Caco-2 (cell line): ENCODE data around the gene MADD. TPM values are rescaled to one million over a fixed set of nuclear protein-coding genes. Genes with fewer than 3 reads are reported as not detected.
A peak's percentile ranks its signal among the peaks of the same experiment; 100 is the strongest.

Source experiments
- BruUV-seq: library from RNA; stranded (reverse); fragments of 400-500 nt; replicated peaks from 2 replicates; lab custom pipeline; 2021; lab: Mats Ljungman, UMichigan
- CTCF ChIA-PET: fragments of 300-600 bp; sonication (Branson Sonifier 250); formaldehyde crosslinking; loops from one replicate; lab custom pipeline; 2022; ENCODE audit warnings: antibody characterized with exemption; lab: Charles Lee
- POLR2A ChIA-PET: fragments of 300-600 bp; sonication (Branson Sonifier 250); formaldehyde crosslinking; loops from one replicate; lab custom pipeline; 2022; ENCODE audit warnings: antibody characterized with exemption; lab: Charles Lee
- DNase-seq, 2 experiments: peaks; one replicate each; pipeline versions ENCODE4 v3.0.0 to v3.0.0-alpha.2; 2020 to 2022
- H3K27me3 ChIP-seq: replicated peaks from 2 replicates; pipeline ENCODE4 v1.6.0; 2011; ENCODE audit warnings: low read length; ENCODE audit not compliant: control insufficient read depth, insufficient read depth
- H3K36me3 ChIP-seq: 2 replicates; pipeline ENCODE4 v1.5.1; 2011; ENCODE audit warnings: low read length; ENCODE audit not compliant: control insufficient read depth, insufficient read depth
- H3K4me1 ChIP-seq: fragments of 250-450 bp; sonication (Bioruptor Pico); 2 replicates; pipeline ENCODE4 v1.5.1; 2020; ENCODE audit warnings: mild to moderate bottlenecking
- H3K4me3 ChIP-seq: 2 replicates; pipeline ENCODE4 v1.5.1; 2011; ENCODE audit warnings: low read depth, mild to moderate bottlenecking, control low read depth, low read length
- H3K9me3 ChIP-seq: fragments of 250-450 bp; sonication (Bioruptor Pico); 2 replicates; pipeline ENCODE4 v1.5.1; 2020; ENCODE audit warnings: mild to moderate bottlenecking, moderate library complexity
- H3K27ac Mint-ChIP-seq: one replicate; pipeline ENCODE4 v1.8.0; 2022; ENCODE audit warnings: mixed read lengths; ENCODE audit not compliant: unreplicated experiment
- H3K27me3 Mint-ChIP-seq: one replicate; pipeline ENCODE4 v1.8.0; 2022; ENCODE audit warnings: mixed read lengths; ENCODE audit not compliant: insufficient read depth, unreplicated experiment
- H3K36me3 Mint-ChIP-seq: one replicate; pipeline ENCODE4 v1.8.0; 2022; ENCODE audit warnings: mild to moderate bottlenecking, mixed read lengths; ENCODE audit not compliant: insufficient read depth, unreplicated experiment
- H3K4me1 Mint-ChIP-seq: one replicate; pipeline ENCODE4 v1.8.0; 2022; ENCODE audit warnings: low read depth, mixed read lengths; ENCODE audit not compliant: unreplicated experiment
- H3K4me3 Mint-ChIP-seq: one replicate; pipeline ENCODE4 v1.8.0; 2022; ENCODE audit warnings: mild to moderate bottlenecking, moderate library complexity, mixed read lengths; ENCODE audit not compliant: unreplicated experiment
- H3K9me3 Mint-ChIP-seq: one replicate; pipeline ENCODE4 v1.8.0; 2022; ENCODE audit warnings: mixed read lengths; ENCODE audit not compliant: unreplicated experiment
- intact Hi-C: fragments of 100-400 bp; cut with micrococcal nuclease; formaldehyde crosslinking; loops from one replicate; pipeline ENCODE4 v1.10.0; 2022; ENCODE audit not compliant: unreplicated experiment
- total RNA-seq: library from RNA; stranded (reverse); gene quantifications from 2 replicates; pipeline ENCODE4 v1.2.3, GENCODE V29; 2022
- TF ChIP-seq, protein P1 (sequence below), 2 experiments: fragments of 200-600 bp in 1 of 2; IDR thresholded peaks; 1 replicate in 1 of 2; 2 replicates in 1 of 2; pipeline versions ENCODE4 v1.5.1 to v1.8.0; 2011 to 2022; ENCODE audit warnings: antibody characterized with exemption in 1 of 2, control low read depth in 1 of 2, inconsistent platforms in 1 of 2, low read depth in 1 of 2, low read length in 1 of 2, mild to moderate bottlenecking in 1 of 2, moderate library complexity in 1 of 2; ENCODE audit not compliant: insufficient read depth in 1 of 2, severe bottlenecking in 1 of 2, unreplicated experiment in 1 of 2

Gene MADD
- total RNA-seq, 1 experiment from 2014 or later: 63.8 TPM

DNA sequence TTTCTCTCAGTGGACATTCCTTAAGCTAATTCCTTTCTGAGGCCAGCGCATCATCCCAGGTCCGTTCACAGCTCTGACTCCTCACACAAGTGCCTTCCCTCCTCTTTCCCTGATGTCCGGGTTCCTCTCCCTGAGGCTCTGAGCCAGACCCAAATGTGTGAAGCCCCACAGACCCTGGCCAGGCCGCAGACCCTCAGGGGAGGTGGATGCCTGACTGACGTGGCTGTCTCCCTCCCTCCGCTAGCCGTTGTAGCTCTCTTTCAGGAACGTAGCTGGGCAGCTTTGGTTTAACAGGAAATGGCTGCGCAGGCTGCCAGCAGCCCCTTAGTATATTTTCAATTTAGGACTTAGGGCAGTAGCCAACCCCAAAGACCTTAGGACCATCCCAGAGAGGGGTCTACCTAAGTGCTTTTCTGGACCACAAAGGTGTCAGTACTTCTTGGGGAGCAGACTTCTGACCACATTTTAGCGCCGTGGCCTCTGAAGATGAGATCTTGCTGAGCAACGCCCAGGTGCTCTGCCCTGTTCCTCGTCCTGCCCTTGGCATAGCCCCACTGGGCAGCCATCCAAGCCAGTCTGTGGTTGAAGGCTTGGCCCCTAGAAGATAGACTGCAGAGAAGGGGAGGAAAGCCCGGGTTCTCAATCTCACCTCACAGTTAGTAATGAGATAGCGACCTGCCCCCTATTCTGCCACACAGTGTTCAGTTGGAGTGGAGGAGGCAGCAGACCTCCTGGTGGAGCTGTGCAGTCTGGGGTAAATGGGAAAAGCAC is 55.5 kb downstream of the MADD start:
- intact Hi-C loops: no loop called here
- peaks cover 36% of the 10 kb centered on the region for H3K36me3 Mint-ChIP-seq
- H3K9me3 ChIP-seq: no peaks in the 10 kb centered on the region
- CTCF ChIA-PET: no interaction called here
- TF ChIP-seq, protein P1, sequence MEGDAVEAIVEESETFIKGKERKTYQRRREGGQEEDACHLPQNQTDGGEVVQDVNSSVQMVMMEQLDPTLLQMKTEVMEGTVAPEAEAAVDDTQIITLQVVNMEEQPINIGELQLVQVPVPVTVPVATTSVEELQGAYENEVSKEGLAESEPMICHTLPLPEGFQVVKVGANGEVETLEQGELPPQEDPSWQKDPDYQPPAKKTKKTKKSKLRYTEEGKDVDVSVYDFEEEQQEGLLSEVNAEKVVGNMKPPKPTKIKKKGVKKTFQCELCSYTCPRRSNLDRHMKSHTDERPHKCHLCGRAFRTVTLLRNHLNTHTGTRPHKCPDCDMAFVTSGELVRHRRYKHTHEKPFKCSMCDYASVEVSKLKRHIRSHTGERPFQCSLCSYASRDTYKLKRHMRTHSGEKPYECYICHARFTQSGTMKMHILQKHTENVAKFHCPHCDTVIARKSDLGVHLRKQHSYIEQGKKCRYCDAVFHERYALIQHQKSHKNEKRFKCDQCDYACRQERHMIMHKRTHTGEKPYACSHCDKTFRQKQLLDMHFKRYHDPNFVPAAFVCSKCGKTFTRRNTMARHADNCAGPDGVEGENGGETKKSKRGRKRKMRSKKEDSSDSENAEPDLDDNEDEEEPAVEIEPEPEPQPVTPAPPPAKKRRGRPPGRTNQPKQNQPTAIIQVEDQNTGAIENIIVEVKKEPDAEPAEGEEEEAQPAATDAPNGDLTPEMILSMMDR (IDR thresholded peaks at IDR 0.05; ENCODE audit: insufficient read depth in 1 of 2, low read depth in 1 of 2, low read length in 1 of 2, severe bottlenecking in 1 of 2, unreplicated experiment in 1 of 2): no peak
- no peak overlapping the region for H3K4me3 Mint-ChIP-seq
- no TSS peak for BruUV-seq
- H3K27ac Mint-ChIP-seq: peak overlapping the region; percentile 2
- no peaks in the 10 kb centered on the region for H3K4me1 Mint-ChIP-seq
- H3K4me1 ChIP-seq: no peaks in the 10 kb centered on the region
- no peak for DNase-seq
- no peaks in the 10 kb centered on the region for H3K27me3 ChIP-seq
- H3K36me3 ChIP-seq: peaks cover 6% of the 10 kb centered on the region
- POLR2A ChIA-PET: no interaction called here
- no peak overlapping the region for H3K4me3 ChIP-seq
- H3K9me3 Mint-ChIP-seq: no peaks in the 10 kb centered on the region
- H3K27me3 Mint-ChIP-seq: no peaks in the 10 kb centered on the region

DNA sequence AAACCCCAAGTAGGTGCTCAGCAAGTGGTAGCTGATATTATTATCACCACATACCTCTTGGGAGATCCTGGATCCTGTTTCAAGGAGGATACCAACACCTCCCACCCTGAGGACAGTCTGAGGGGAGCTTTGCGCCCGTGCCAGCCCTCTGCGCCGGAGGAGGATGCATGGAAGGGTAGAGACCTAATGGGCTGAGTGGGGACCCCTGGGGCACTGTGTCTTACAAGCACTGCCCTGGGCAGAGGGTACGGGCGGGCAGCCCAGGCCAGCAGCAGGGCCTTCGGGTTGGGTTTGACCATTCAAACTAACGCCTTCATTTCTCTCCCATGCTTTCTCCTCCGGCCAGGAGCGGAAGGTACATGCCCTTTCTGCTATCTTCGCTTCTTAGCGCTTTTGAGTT is 56.3 kb downstream of the MADD start:
- no peak for DNase-seq
- no peaks in the 10 kb centered on the region for H3K9me3 Mint-ChIP-seq
- BruUV-seq: no TSS peak
- H3K27me3 Mint-ChIP-seq: no peaks in the 10 kb centered on the region
- Histone ChIP-seq H3K9me3 (no peaks in the 10 kb centered on the region), H3K27me3 (no peaks in the 10 kb centered on the region), H3K4me3 (no peak overlapping the region), H3K4me1 (no peaks in the 10 kb centered on the region), H3K36me3 (peaks cover 6% of the 10 kb centered on the region)
- H3K36me3 Mint-ChIP-seq: peaks cover 36% of the 10 kb centered on the region
- TF ChIP-seq, protein P1 (IDR thresholded peaks at IDR 0.05; ENCODE audit: insufficient read depth in 1 of 2, low read depth in 1 of 2, low read length in 1 of 2, severe bottlenecking in 1 of 2, unreplicated experiment in 1 of 2): no peak
- intact Hi-C loops: no loop called here
- POLR2A ChIA-PET: no interaction called here
- no peak overlapping the region for H3K4me3 Mint-ChIP-seq
- no peak overlapping the region for H3K27ac Mint-ChIP-seq
- CTCF ChIA-PET: no interaction called here
- H3K4me1 Mint-ChIP-seq: no peaks in the 10 kb centered on the region

DNA sequence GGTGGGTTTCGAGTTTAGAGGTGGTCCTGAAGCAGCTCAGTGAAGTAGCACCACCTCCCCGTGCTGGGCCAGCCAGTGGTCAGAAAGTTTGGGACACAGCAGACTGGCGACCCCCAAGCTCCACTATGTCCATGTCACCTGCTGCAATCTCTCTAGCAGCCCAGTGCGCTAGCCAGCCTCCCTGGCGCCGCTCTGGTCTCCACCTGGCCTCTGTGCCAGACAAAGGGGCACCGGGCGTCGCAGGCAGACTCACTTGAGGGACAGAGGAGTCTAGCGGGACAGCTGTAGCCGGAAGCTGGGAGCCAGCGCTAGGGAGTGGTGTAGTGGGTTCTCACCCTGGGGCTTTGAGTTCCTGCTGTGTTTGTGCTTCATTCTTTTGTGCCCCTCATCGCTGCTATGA is 57.1 kb downstream of the MADD start:
- intact Hi-C loops: no loop called here
- Histone ChIP-seq H3K9me3 (no peaks in the 10 kb centered on the region), H3K4me1 (no peaks in the 10 kb centered on the region), H3K27me3 (no peaks in the 10 kb centered on the region), H3K36me3 (peaks cover 6% of the 10 kb centered on the region), H3K4me3 (no peak overlapping the region)
- Mint-ChIP-seq H3K36me3 (peaks cover 30% of the 10 kb centered on the region), H3K27me3 (no peaks in the 10 kb centered on the region), H3K4me3 (no peak overlapping the region), H3K4me1 (no peaks in the 10 kb centered on the region), H3K9me3 (no peaks in the 10 kb centered on the region), H3K27ac (no peak overlapping the region)
- no TSS peak for BruUV-seq
- TF ChIP-seq, protein P1 (IDR thresholded peaks at IDR 0.05; ENCODE audit: insufficient read depth in 1 of 2, low read depth in 1 of 2, low read length in 1 of 2, severe bottlenecking in 1 of 2, unreplicated experiment in 1 of 2): no peak
- ChIA-PET CTCF (no interaction called here), POLR2A (no interaction called here)
- peak in 1 of 2 experiments; percentile 29 for DNase-seq
